ENCODE measurements around the gene ENG.

DNA sequence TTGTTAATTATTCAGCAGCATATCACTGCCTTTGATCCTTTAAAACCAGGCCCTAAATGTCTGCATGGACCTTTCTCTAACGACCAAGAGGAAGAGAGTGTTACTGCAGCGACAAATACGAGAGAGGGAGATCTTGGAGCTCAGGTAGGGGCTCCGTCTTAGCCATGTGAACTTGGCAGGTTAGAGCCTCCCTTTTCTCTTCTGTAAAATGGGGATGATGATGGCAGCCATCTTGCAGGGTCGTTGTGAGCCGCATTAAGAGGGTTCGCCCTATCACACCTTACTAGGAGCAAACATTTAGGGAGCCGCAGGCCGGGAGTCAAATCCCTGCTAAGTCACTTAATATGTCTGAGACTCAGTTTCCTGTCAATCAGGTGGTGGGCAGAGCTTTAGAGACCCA lies 1.6 kb downstream of the ENG start:
- TF ChIP-seq, protein P1, sequence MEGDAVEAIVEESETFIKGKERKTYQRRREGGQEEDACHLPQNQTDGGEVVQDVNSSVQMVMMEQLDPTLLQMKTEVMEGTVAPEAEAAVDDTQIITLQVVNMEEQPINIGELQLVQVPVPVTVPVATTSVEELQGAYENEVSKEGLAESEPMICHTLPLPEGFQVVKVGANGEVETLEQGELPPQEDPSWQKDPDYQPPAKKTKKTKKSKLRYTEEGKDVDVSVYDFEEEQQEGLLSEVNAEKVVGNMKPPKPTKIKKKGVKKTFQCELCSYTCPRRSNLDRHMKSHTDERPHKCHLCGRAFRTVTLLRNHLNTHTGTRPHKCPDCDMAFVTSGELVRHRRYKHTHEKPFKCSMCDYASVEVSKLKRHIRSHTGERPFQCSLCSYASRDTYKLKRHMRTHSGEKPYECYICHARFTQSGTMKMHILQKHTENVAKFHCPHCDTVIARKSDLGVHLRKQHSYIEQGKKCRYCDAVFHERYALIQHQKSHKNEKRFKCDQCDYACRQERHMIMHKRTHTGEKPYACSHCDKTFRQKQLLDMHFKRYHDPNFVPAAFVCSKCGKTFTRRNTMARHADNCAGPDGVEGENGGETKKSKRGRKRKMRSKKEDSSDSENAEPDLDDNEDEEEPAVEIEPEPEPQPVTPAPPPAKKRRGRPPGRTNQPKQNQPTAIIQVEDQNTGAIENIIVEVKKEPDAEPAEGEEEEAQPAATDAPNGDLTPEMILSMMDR (IDR thresholded peaks at IDR 0.05 in 8 of 11, conservative IDR thresholded peaks at IDR 0.05 in 3 of 11): no peak
- TF ChIP-seq POLR2A (IDR thresholded peaks at IDR 0.05): no peak
